ENCODE measurements around the gene ADCY5.

Gene ADCY5

GRCh38 chr3:123361071-123361470, 87.8 kb downstream of the ADCY5 start:
- peak in 1 of 3 experiments; percentile 3 for DNase-seq

GRCh38 chr3:123357275-123357674, 91.6 kb downstream of the ADCY5 start:
- no peak for DNase-seq

- no peak for DNase-seq
Observed at GRCh38 chr3:123353850-123354233, 95.0 kb downstream of the ADCY5 start.

GRCh38 chr3:123353227-123353849, 95.6 kb downstream of the ADCY5 start:
- no peak for DNase-seq

- DNase-seq, result no peak
Observed at GRCh38 chr3:123352134-123352554, 96.7 kb downstream of the ADCY5 start.

- no peak for DNase-seq
Observed at GRCh38 chr3:123351501-123351900, 97.4 kb downstream of the ADCY5 start.

- no peak for DNase-seq
Observed at GRCh38 chr3:123350971-123351370, 97.9 kb downstream of the ADCY5 start.

GRCh38 chr3:123349566-123350435, 99.1 kb downstream of the ADCY5 start:
- DNase-seq, result no peak

GRCh38 chr3:123349201-123349535, 99.7 kb downstream of the ADCY5 start:
- DNase-seq, result no peak

GRCh38 chr3:123348471-123349200, 100.3 kb downstream of the ADCY5 start:
- no peak for DNase-seq

GRCh38 chr3:123347691-123348264, 101.1 kb downstream of the ADCY5 start:
- DNase-seq, result peak; percentile 31 to 79 (median 54)

- no peak for DNase-seq
Observed at GRCh38 chr3:123347205-123347604, 101.7 kb downstream of the ADCY5 start.

- no peak for DNase-seq
Observed at GRCh38 chr3:123346021-123346420, 102.9 kb downstream of the ADCY5 start.

- no peak for DNase-seq
Observed at GRCh38 chr3:123344907-123345594, 103.8 kb downstream of the ADCY5 start.

- DNase-seq, result no peak
Observed at GRCh38 chr3:123344175-123344906, 104.5 kb downstream of the ADCY5 start.

GRCh38 chr3:123343296-123344174, 105.4 kb downstream of the ADCY5 start:
- DNase-seq, result no peak

GRCh38 chr3:123342631-123343080, 106.2 kb downstream of the ADCY5 start:
- DNase-seq, result no peak

GRCh38 chr3:123341871-123342630, 106.8 kb downstream of the ADCY5 start:
- DNase-seq, result no peak

GRCh38 chr3:123340336-123340735, 108.6 kb downstream of the ADCY5 start:
- no peak for DNase-seq

GRCh38 chr3:123339302-123339701, 109.6 kb downstream of the ADCY5 start:
- DNase-seq, result no peak
